ENCODE results near the gene ARL5C. TPM values are rescaled to one million over a fixed set of nuclear protein-coding genes. Genes with fewer than 3 reads are reported as not detected.
A peak's percentile ranks its signal among the peaks of the same experiment; 100 is the strongest.

The ARL5C gene
- total RNA-seq, 1 experiment from 2014 or later = not detected

DNA sequence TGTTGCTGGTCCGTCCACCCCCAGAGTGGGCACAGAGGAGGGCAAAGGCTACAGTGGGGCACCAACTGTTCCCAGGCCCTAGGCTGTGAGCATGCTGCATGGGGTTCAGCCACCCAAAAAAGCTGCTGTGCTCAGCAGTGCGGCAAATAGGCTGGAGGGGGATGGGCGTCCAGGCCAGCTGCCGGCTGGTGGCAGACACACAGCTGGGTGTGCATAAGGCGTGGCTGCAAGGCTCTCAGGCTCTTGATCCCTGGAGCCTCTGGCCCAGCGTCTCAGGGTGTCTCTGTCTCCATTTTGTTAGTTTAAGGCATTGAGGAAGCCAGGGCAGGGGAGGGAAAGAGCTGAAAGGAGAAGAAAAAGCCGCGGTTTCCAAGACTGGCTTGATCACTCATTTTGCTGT, 42.9 kb upstream of the ARL5C start:
- Histone ChIP-seq H2BK12ac (ENCODE audit: insufficient read length, low read depth, low read length) (no peak overlapping the region), H3K79me1 (ENCODE audit: insufficient read depth, low read depth, low read length, poor library complexity, severe bottlenecking) (no peaks in the 10 kb centered on the region), H3K27me3 (ENCODE audit: insufficient read depth, low read length) (no peaks in the 10 kb centered on the region), H2BK15ac (ENCODE audit: low read depth, low read length) (no peak overlapping the region), H2AK5ac (ENCODE audit: insufficient read length, low read length) (no peak overlapping the region), H3K79me2 (ENCODE audit: insufficient read depth, low read length) (no peaks in the 10 kb centered on the region), H4K8ac (replicated peaks; ENCODE audit: insufficient read length, low read depth, low read length) (no peak overlapping the region), H3K4me1 (ENCODE audit: insufficient read depth, low read length) (no peaks in the 10 kb centered on the region; the same call in 1 of the 2 replicates), H3K27ac (ENCODE audit: insufficient read length, low read depth, low read length) (no peak overlapping the region), H2BK120ac (ENCODE audit: low read depth, low read length, poor library complexity, severe bottlenecking) (no peak overlapping the region), H3K14ac (ENCODE audit: insufficient read depth, low read length) (no peak overlapping the region), H3K9me3 (ENCODE audit: control insufficient read depth, low read depth, low read length) (no peaks in the 10 kb centered on the region), H3K23ac (ENCODE audit: insufficient read length, low read depth, low read length) (no peak overlapping the region), H4K5ac (ENCODE audit: insufficient read length, low read depth, low read length) (no peak overlapping the region), H3T11ph (ENCODE audit: low read length) (no peak overlapping the region), H3K9ac (ENCODE audit: extremely low read depth, insufficient read length, low read length) (no peak overlapping the region), H3K56ac (ENCODE audit: insufficient read length, low read depth, low read length) (no peak overlapping the region), H2AFZ (ENCODE audit: low read length) (no peak overlapping the region), H4K91ac (ENCODE audit: insufficient read length, low read depth, low read length) (no peak overlapping the region), H3K23me2 (ENCODE audit: insufficient read length, low read depth, low read length, poor library complexity, severe bottlenecking) (peaks cover 6% of the 10 kb centered on the region), H3K18ac (ENCODE audit: insufficient read length, low read depth, low read length) (no peak overlapping the region), H4K20me1 (ENCODE audit: control insufficient read depth, insufficient read depth, insufficient read length) (no peaks in the 10 kb centered on the region), H3K4ac (ENCODE audit: low read depth, low read length) (no peak overlapping the region), H3K4me2 (ENCODE audit: insufficient read depth, insufficient read length, low read length) (no peak overlapping the region), H2BK20ac (ENCODE audit: low read depth, low read length, poor library complexity, severe bottlenecking) (no peak overlapping the region), H2BK5ac (ENCODE audit: insufficient read length, low read length) (no peak overlapping the region)
- Mint-ChIP-seq H3K36me3 (ENCODE audit: insufficient read depth in 1 of 3, low read depth in 3 of 3) (peaks cover 9 to 14% (median 13%) of the 10 kb centered on the region in 3 experiments), H3K4me3 (peak overlapping the region in 1 of 2 experiments; percentile 42; a peak in 3 of 5 replicates), H3K27me3 (ENCODE audit: low read depth) (peaks cover 16% of the 10 kb centered on the region), H3K9me3 (no peaks in the 10 kb centered on the region), H3K4me1 (peaks cover 25 to 55% of the 10 kb centered on the region in 2 experiments), H3K27ac (no peak overlapping the region)
- TF ChIP-seq, protein P1, sequence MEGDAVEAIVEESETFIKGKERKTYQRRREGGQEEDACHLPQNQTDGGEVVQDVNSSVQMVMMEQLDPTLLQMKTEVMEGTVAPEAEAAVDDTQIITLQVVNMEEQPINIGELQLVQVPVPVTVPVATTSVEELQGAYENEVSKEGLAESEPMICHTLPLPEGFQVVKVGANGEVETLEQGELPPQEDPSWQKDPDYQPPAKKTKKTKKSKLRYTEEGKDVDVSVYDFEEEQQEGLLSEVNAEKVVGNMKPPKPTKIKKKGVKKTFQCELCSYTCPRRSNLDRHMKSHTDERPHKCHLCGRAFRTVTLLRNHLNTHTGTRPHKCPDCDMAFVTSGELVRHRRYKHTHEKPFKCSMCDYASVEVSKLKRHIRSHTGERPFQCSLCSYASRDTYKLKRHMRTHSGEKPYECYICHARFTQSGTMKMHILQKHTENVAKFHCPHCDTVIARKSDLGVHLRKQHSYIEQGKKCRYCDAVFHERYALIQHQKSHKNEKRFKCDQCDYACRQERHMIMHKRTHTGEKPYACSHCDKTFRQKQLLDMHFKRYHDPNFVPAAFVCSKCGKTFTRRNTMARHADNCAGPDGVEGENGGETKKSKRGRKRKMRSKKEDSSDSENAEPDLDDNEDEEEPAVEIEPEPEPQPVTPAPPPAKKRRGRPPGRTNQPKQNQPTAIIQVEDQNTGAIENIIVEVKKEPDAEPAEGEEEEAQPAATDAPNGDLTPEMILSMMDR (conservative IDR thresholded peaks at IDR 0.05) = no peak
- no peak for DNase-seq
- no CpG with 5 or more reads among the region's 8 CpGs for WGBS (ENCODE audit: extremely low coverage, insufficient read length, low lambda C conversion rate)
